Skeletal muscle cell (primary cell): ENCODE results near the gene DCTN5.

Experiments
- DNase-seq: peaks from one replicate; pipeline ENCODE4 v3.0.0-alpha.2; 2010; ENCODE audit warnings: low read depth
- H3K4me3 ChIP-seq: 2 replicates; pipeline ENCODE4 v1.5.1; 2011; ENCODE audit warnings: low read depth, mild to moderate bottlenecking, control low read depth, low read length, moderate library complexity

Gene DCTN5

GRCh38 chr16:23690771-23691482 lies 49.7 kb downstream of the DCTN5 start:
- H3K4me3 ChIP-seq, result no peak overlapping the region
- DNase-seq, result no peak

- no peak overlapping the region for H3K4me3 ChIP-seq
- no peak for DNase-seq
These were observed 50.4 kb downstream of the DCTN5 start for GRCh38 chr16:23691483-23692189.

GRCh38 chr16:23692190-23692837 lies 51.0 kb downstream of the DCTN5 start:
- DNase-seq, result no peak
- H3K4me3 ChIP-seq, result no peak overlapping the region

GRCh38 chr16:23694265-23694643 lies 53.0 kb downstream of the DCTN5 start:
- peak overlapping the region; percentile 27 for H3K4me3 ChIP-seq
- DNase-seq, result no peak

- no peak for DNase-seq
- peak overlapping the region; percentile 27 for H3K4me3 ChIP-seq
These were observed 53.5 kb downstream of the DCTN5 start for GRCh38 chr16:23694644-23695373.

- no peak overlapping the region for H3K4me3 ChIP-seq
These were observed 54.5 kb downstream of the DCTN5 start for GRCh38 chr16:23695756-23696155.

GRCh38 chr16:23699100-23699499 lies 57.8 kb downstream of the DCTN5 start:
- no peak overlapping the region for H3K4me3 ChIP-seq
- no peak for DNase-seq

More at GRCh38 chr16:23695756-23696155, 54.5 kb downstream of the DCTN5 start:
- no peak for DNase-seq

GRCh38 chr16:23700093-23700492 lies 58.8 kb downstream of the DCTN5 start:
- DNase-seq, result no peak
- H3K4me3 ChIP-seq, result no peak overlapping the region

GRCh38 chr16:23700509-23700908 lies 59.2 kb downstream of the DCTN5 start:
- H3K4me3 ChIP-seq, result no peak overlapping the region
- no peak for DNase-seq

- DNase-seq, result no peak
- H3K4me3 ChIP-seq, result no peak overlapping the region
These were observed 59.8 kb downstream of the DCTN5 start for GRCh38 chr16:23701045-23701444.

GRCh38 chr16:23702951-23703350 lies 61.7 kb downstream of the DCTN5 start:
- no peak overlapping the region for H3K4me3 ChIP-seq
- DNase-seq, result no peak

GRCh38 chr16:23704772-23705516 lies 63.7 kb downstream of the DCTN5 start:
- no peak overlapping the region for H3K4me3 ChIP-seq
- DNase-seq, result no peak

GRCh38 chr16:23705517-23705902 lies 64.2 kb downstream of the DCTN5 start:
- no peak overlapping the region for H3K4me3 ChIP-seq
- DNase-seq, result no peak

GRCh38 chr16:23706439-23706838 lies 65.2 kb downstream of the DCTN5 start:
- H3K4me3 ChIP-seq, result no peak overlapping the region
- no peak for DNase-seq

- H3K4me3 ChIP-seq, result no peak overlapping the region
- no peak for DNase-seq
These were observed 68.3 kb downstream of the DCTN5 start for GRCh38 chr16:23709536-23709935.

- DNase-seq, result no peak
- H3K4me3 ChIP-seq, result no peak overlapping the region
These were observed 68.7 kb downstream of the DCTN5 start for GRCh38 chr16:23710008-23710407.

- H3K4me3 ChIP-seq, result no peak overlapping the region
- no peak for DNase-seq
These were observed 69.2 kb downstream of the DCTN5 start for GRCh38 chr16:23710504-23710903.

- DNase-seq, result no peak
- H3K4me3 ChIP-seq, result no peak overlapping the region
These were observed 70.5 kb downstream of the DCTN5 start for GRCh38 chr16:23711785-23712184.

- H3K4me3 ChIP-seq, result no peak within 1 kb of the TSS
- no peak for DNase-seq
These were observed 71.7 kb downstream of the DCTN5 start, which contains the start of gene ERN2 for GRCh38 chr16:23712976-23713375. ERN2 (minus strand) TSS chr16:23713222; CDS start chr16:23713187, 35 bp downstream.
